Stimulated activated CD8-positive, alpha-beta memory T cell treated with anti-CD3 and anti-CD28 coated beads, Interleukin-7, amount 100 ng/mL, for 24 hours (primary cell): ENCODE results near the gene DOP1A.
A peak's percentile ranks its signal among the peaks of the same experiment; 100 is the strongest.
"Not testable (repeated sequence)": the region's sequence is repeated elsewhere in the genome, so short reads cannot be mapped to it uniquely, and the experiment has no call there.

Experiments
- DNase-seq: peaks from one replicate; pipeline ENCODE4 v3.0.0-alpha.2; 2020; ENCODE audit warnings: low read depth

DOP1A gene

GRCh38 chr6:83151114-83151513 lies 83.6 kb downstream of the DOP1A start:
- no peak for DNase-seq

GRCh38 chr6:83152913-83153312 lies 85.4 kb downstream of the DOP1A start:
- DNase-seq = no peak

- no peak for DNase-seq
These were observed 86.5 kb downstream of the DOP1A start for GRCh38 chr6:83153883-83154521.

- DNase-seq = no peak
These were observed 88.3 kb downstream of the DOP1A start for GRCh38 chr6:83155794-83156193.

- DNase-seq = no peak
These were observed 92.7 kb downstream of the DOP1A start for GRCh38 chr6:83160167-83160566.

- DNase-seq = no peak
These were observed 100.3 kb downstream of the DOP1A start for GRCh38 chr6:83167726-83168278.

GRCh38 chr6:83168556-83168955 lies 101.1 kb downstream of the DOP1A start:
- DNase-seq = no peak

- DNase-seq = no peak
These were observed 101.6 kb downstream of the DOP1A start for GRCh38 chr6:83169106-83169505.

GRCh38 chr6:83169511-83169910 lies 102.0 kb downstream of the DOP1A start:
- DNase-seq = no peak

GRCh38 chr6:83176246-83176645 lies 108.8 kb downstream of the DOP1A start:
- DNase-seq = no peak

- DNase-seq = no peak
These were observed 113.0 kb downstream of the DOP1A start for GRCh38 chr6:83180426-83180950.

- DNase-seq = no peak
These were observed 114.6 kb downstream of the DOP1A start for GRCh38 chr6:83182114-83182513.

GRCh38 chr6:83183082-83183828 lies 115.8 kb downstream of the DOP1A start:
- DNase-seq = no peak

GRCh38 chr6:83185096-83185495 lies 117.6 kb downstream of the DOP1A start:
- DNase-seq = no peak

GRCh38 chr6:83188501-83188900 lies 121.0 kb downstream of the DOP1A start:
- DNase-seq = no peak

- no peak for DNase-seq
These were observed 123.2 kb downstream of the DOP1A start for GRCh38 chr6:83190626-83191025.

- DNase-seq = not testable (repeated sequence)
These were observed 124.5 kb downstream of the DOP1A start for GRCh38 chr6:83191974-83192373.

- DNase-seq = no peak
These were observed 125.0 kb downstream of the DOP1A start for GRCh38 chr6:83192456-83192855.

- peak; percentile 73 for DNase-seq
These were observed 125.6 kb downstream of the DOP1A start, which contains the start of the genes PGM3 and RWDD2A for GRCh38 chr6:83192871-83193746. TSS of gene PGM3 (minus strand) at chr6:83193265. CDS start at chr6:83191012, 2,253 bp downstream. TSS of gene RWDD2A (plus strand) at chr6:83193357. CDS start at chr6:83194452, 1,095 bp downstream.

GRCh38 chr6:83193747-83194566 lies 126.5 kb downstream of the DOP1A start:
- no peak for DNase-seq
